ENCODE data around the gene RRAS. TPM values are rescaled to one million over a fixed set of nuclear protein-coding genes. Genes with fewer than 3 reads are reported as not detected.

The RRAS gene
- total and polyA plus RNA-seq, 2 donors from 2014 or later = 92.3 to 140 TPM

DNA sequence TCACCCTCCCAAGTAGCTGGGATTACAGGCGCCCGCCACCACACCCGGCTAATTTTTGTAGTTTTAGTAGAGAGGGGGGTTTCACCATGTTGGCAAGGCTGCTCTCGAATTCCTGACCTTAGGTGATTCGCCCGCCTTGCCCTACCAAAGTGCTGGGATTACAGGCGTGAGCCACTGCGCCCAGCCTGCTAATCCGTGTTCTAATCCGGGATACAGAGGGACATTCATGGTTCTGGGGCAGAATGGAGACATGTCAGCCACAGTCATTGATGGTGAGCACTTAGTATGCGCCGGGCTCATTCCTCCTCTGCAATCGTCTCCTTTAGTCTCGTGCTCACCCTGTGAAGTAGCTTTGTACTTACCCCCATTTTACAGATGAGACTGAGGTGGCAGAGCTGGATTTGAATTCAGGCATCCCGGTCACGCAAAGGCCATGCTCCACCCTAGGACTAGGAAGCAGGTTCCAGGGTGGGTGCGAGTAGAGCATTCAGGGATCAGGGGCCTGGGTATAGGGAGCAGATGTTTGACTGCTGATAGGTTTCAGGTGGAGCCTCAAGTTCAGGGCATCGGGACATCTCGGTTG, 8.2 kb downstream of the RRAS start:
- no peaks in the 10 kb centered on the region for H3K9me3 ChIP-seq (ENCODE audit: control insufficient read depth in 2 of 3, insufficient read depth in 1 of 3, low read length in 3 of 3)
- no peak for FAIRE-seq

DNA sequence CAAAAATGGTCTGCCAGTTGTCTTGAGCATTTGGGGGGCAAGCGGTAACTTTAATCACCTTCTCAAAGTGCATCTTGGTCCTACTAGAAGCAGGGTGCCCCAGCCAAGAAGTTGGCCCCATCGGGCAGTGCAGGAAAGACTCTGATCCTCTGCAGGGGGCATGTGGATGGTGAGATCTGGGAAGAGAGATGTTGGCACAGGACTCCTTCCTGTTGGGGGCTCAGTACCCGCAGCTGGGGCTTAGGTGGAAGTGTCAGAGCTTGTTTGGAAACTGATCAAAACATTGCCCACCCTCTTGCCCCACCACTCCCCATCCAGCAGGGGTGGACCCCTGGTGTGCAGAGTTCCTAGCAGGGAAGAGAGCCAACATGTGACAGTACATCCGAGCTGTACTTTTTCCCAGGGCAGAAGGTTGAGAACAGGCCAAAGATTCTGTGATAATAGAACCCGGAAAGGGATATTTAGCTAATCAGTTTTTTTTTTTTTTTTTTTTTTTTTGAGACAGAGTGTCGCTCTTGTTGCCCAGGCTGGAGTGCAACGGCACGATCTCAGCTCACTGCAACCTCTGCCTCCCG, 8.8 kb downstream of the RRAS start:
- TF ChIP-seq, protein P1, sequence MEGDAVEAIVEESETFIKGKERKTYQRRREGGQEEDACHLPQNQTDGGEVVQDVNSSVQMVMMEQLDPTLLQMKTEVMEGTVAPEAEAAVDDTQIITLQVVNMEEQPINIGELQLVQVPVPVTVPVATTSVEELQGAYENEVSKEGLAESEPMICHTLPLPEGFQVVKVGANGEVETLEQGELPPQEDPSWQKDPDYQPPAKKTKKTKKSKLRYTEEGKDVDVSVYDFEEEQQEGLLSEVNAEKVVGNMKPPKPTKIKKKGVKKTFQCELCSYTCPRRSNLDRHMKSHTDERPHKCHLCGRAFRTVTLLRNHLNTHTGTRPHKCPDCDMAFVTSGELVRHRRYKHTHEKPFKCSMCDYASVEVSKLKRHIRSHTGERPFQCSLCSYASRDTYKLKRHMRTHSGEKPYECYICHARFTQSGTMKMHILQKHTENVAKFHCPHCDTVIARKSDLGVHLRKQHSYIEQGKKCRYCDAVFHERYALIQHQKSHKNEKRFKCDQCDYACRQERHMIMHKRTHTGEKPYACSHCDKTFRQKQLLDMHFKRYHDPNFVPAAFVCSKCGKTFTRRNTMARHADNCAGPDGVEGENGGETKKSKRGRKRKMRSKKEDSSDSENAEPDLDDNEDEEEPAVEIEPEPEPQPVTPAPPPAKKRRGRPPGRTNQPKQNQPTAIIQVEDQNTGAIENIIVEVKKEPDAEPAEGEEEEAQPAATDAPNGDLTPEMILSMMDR (IDR thresholded peaks at IDR 0.05; ENCODE audit: borderline replicate concordance, extremely low read depth, insufficient read depth) = no peak

More for the DNA sequence above, 8.2 kb downstream of the RRAS start:
- no peak for DNase-seq
- Histone ChIP-seq H3K27ac (ENCODE audit: low read depth in 2 of 2, low read length in 2 of 2) (no peak overlapping the region), H3K9ac (ENCODE audit: low read length in 3 of 3) (no peak overlapping the region), H3K4me1 (ENCODE audit: control insufficient read depth in 2 of 3, insufficient read depth in 2 of 3, low read depth in 1 of 3, low read length in 3 of 3) (peaks cover 0 to 12% (median 4%) of the 10 kb centered on the region in 3 donors), H3K27me3 (ENCODE audit: control insufficient read depth, insufficient read depth, low read length) (no peaks in the 10 kb centered on the region), H3K4me3 (ENCODE audit: low read length in 3 of 3) (no peak overlapping the region), H3K36me3 (ENCODE audit: control insufficient read depth in 2 of 3, insufficient read depth in 3 of 3, low read length in 3 of 3) (peaks cover 0 to 3% (median 0%) of the 10 kb centered on the region in 3 donors)
- TF ChIP-seq, protein P1 (IDR thresholded peaks at IDR 0.05; ENCODE audit: borderline replicate concordance, extremely low read depth, insufficient read depth) = no peak
- intact Hi-C loops (cut with DNase I) = no loop called here

DNA sequence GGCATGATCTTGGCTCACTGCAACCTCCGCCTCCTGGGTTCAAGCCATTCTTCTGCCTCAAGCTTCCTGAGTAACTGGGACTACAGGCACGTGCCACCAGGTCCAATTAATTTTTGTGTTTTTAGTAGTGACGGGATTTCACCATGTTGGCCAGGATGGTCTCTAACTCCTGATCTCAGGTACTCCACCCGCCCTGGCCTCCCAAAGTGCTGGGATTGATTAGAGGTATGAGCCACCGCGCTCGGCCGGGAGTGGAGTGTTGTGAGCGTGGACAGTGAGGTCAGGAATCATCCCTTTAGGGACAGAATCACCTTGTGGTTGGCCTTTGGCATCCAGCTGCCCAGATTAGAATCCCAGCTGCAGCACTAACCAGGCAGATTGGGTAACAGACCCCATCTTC, 10.3 kb downstream of the RRAS start:
- H3K27me3 ChIP-seq (ENCODE audit: control insufficient read depth, insufficient read depth, low read length) = no peaks in the 10 kb centered on the region

More for the DNA sequence above, 8.8 kb downstream of the RRAS start:
- Histone ChIP-seq H3K9me3 (ENCODE audit: control insufficient read depth in 2 of 3, insufficient read depth in 1 of 3, low read length in 3 of 3) (no peaks in the 10 kb centered on the region), H3K4me3 (ENCODE audit: low read length in 3 of 3) (no peak overlapping the region), H3K4me1 (ENCODE audit: control insufficient read depth in 2 of 3, insufficient read depth in 2 of 3, low read depth in 1 of 3, low read length in 3 of 3) (peaks cover 0 to 10% (median 4%) of the 10 kb centered on the region in 3 donors), H3K9ac (ENCODE audit: low read length in 3 of 3) (no peak overlapping the region), H3K36me3 (ENCODE audit: control insufficient read depth in 2 of 3, insufficient read depth in 3 of 3, low read length in 3 of 3) (peaks cover 0 to 3% (median 0%) of the 10 kb centered on the region in 3 donors), H3K27ac (ENCODE audit: low read depth in 2 of 2, low read length in 2 of 2) (no peak overlapping the region), H3K27me3 (ENCODE audit: control insufficient read depth, insufficient read depth, low read length) (no peaks in the 10 kb centered on the region)
- FAIRE-seq (no peak), DNase-seq (no peak)
- intact Hi-C loops (cut with DNase I) = no loop called here

More for the DNA sequence above, 10.3 kb downstream of the RRAS start:
- FAIRE-seq (no peak), DNase-seq (no peak)
- no peak overlapping the region for H3K9ac ChIP-seq (ENCODE audit: low read length in 3 of 3)
- H3K36me3 ChIP-seq (ENCODE audit: control insufficient read depth in 2 of 3, insufficient read depth in 3 of 3, low read length in 3 of 3) = peaks cover 0 to 3% (median 0%) of the 10 kb centered on the region in 3 donors
- no peak overlapping the region for H3K27ac ChIP-seq (ENCODE audit: low read depth in 2 of 2, low read length in 2 of 2)
- no peak overlapping the region for H3K4me3 ChIP-seq (ENCODE audit: low read length in 3 of 3)
- peaks cover 0 to 4% (median 4%) of the 10 kb centered on the region in 3 donors for H3K4me1 ChIP-seq (ENCODE audit: control insufficient read depth in 2 of 3, insufficient read depth in 2 of 3, low read depth in 1 of 3, low read length in 3 of 3)
- H3K9me3 ChIP-seq (ENCODE audit: control insufficient read depth in 2 of 3, insufficient read depth in 1 of 3, low read length in 3 of 3) = no peaks in the 10 kb centered on the region
- TF ChIP-seq, protein P1 (IDR thresholded peaks at IDR 0.05; ENCODE audit: borderline replicate concordance, extremely low read depth, insufficient read depth) = no peak
- intact Hi-C loops (cut with DNase I) = no loop called here

All from kidney (tissue), 14 donors.